ENCODE measurements around the gene MYO10. TPM values are rescaled to one million over a fixed set of nuclear protein-coding genes. Genes with fewer than 3 reads are reported as not detected.

Gene MYO10
- total RNA-seq, 4 donors from 2014 or later, result 30.6 to 55.9 (median 38.2) TPM

- 51 to 62% methylated on average over 3 of the region's 3 CpGs for WGBS, 2 donors
- peaks cover 0 to 10% (median 0%) of the 10 kb centered on the region in 3 donors for H3K36me3 ChIP-seq
- no peaks in the 10 kb centered on the region for H3K4me1 ChIP-seq
- H3K9me3 ChIP-seq, result no peaks in the 10 kb centered on the region
- H3K4me3 ChIP-seq, result no peak overlapping the region
- DNase-seq (ENCODE audit: low spot score in 2 of 2), result no peak
- no peak for TF ChIP-seq EP300 (IDR thresholded peaks at IDR 0.05)
- TF ChIP-seq CTCF (IDR thresholded peaks at IDR 0.05), result no peak
- no peak for TF ChIP-seq POLR2A (IDR thresholded peaks at IDR 0.05)
- no peak overlapping the region for H3K27ac ChIP-seq
- H3K27me3 ChIP-seq, result no peaks in the 10 kb centered on the region
Observed at GRCh38 chr5:16754601-16755000, 181.5 kb downstream of the MYO10 start.

- H3K27ac ChIP-seq, result no peak overlapping the region
- peaks cover 0 to 10% (median 0%) of the 10 kb centered on the region in 3 donors for H3K36me3 ChIP-seq
- H3K4me1 ChIP-seq, result no peaks in the 10 kb centered on the region
- no peaks in the 10 kb centered on the region for H3K9me3 ChIP-seq
- H3K27me3 ChIP-seq, result no peaks in the 10 kb centered on the region
- TF ChIP-seq EP300 (IDR thresholded peaks at IDR 0.05) (no peak), CTCF (IDR thresholded peaks at IDR 0.05) (no peak), POLR2A (IDR thresholded peaks at IDR 0.05) (no peak)
- DNase-seq (ENCODE audit: low spot score in 2 of 2), result no peak
- no peak overlapping the region for H3K4me3 ChIP-seq
- 58 to 61% methylated on average over 3 of the region's 3 CpGs for WGBS, 2 donors
Observed at GRCh38 chr5:16754086-16754485, 182.0 kb downstream of the MYO10 start.

- WGBS, 2 donors, result 91 to 93% methylated on average over 7 of the region's 7 CpGs
- Histone ChIP-seq H3K9me3 (no peaks in the 10 kb centered on the region), H3K4me1 (no peaks in the 10 kb centered on the region), H3K4me3 (no peak overlapping the region), H3K27ac (no peak overlapping the region), H3K36me3 (no peaks in the 10 kb centered on the region), H3K27me3 (no peaks in the 10 kb centered on the region)
- no peak for DNase-seq (ENCODE audit: low spot score in 2 of 2)
- TF ChIP-seq EP300 (IDR thresholded peaks at IDR 0.05) (no peak), CTCF (IDR thresholded peaks at IDR 0.05) (no peak), POLR2A (IDR thresholded peaks at IDR 0.05) (no peak)
Observed at GRCh38 chr5:16750445-16750844, 185.6 kb downstream of the MYO10 start.

- no peak overlapping the region for H3K27ac ChIP-seq
- DNase-seq (ENCODE audit: low spot score in 2 of 2), result no peak
- H3K9me3 ChIP-seq, result no peaks in the 10 kb centered on the region
- WGBS, 2 donors, result 61 to 74% methylated on average over 4 of the region's 4 CpGs
- H3K4me1 ChIP-seq, result no peaks in the 10 kb centered on the region
- no peak for TF ChIP-seq EP300 (IDR thresholded peaks at IDR 0.05)
- no peak for TF ChIP-seq CTCF (IDR thresholded peaks at IDR 0.05)
- TF ChIP-seq POLR2A (IDR thresholded peaks at IDR 0.05), result no peak
- no peak overlapping the region for H3K4me3 ChIP-seq
- H3K36me3 ChIP-seq, result no peaks in the 10 kb centered on the region
- no peaks in the 10 kb centered on the region for H3K27me3 ChIP-seq
Observed at GRCh38 chr5:16749626-16750025, 186.5 kb downstream of the MYO10 start.

- Histone ChIP-seq H3K9me3 (no peaks in the 10 kb centered on the region), H3K27ac (no peak overlapping the region), H3K36me3 (no peaks in the 10 kb centered on the region), H3K27me3 (no peaks in the 10 kb centered on the region), H3K4me1 (peaks cover 0 to 22% (median 0%) of the 10 kb centered on the region in 4 donors), H3K4me3 (no peak overlapping the region)
- TF ChIP-seq POLR2A (IDR thresholded peaks at IDR 0.05), result no peak
- no peak for TF ChIP-seq CTCF (IDR thresholded peaks at IDR 0.05)
- TF ChIP-seq EP300 (IDR thresholded peaks at IDR 0.05), result no peak
- DNase-seq (ENCODE audit: low spot score in 2 of 2), result no peak
- 93 to 95% methylated on average over 15 of the region's 15 CpGs for WGBS, 2 donors
Observed at GRCh38 chr5:16744164-16744880, 191.8 kb downstream of the MYO10 start.

All from tibial nerve (tissue), 4 donors.